Upper lobe of left lung (tissue), 4 donors: ENCODE measurements around the gene NPHS1.
A peak's percentile ranks its signal among the peaks of the same experiment; 100 is the strongest.

ENCODE experiments used
- CTCF ChIP-seq, 6 experiments: fragments of 450-650 bp in 4 of 6; fragments of 200-600 bp in 2 of 6; sonication (generic) in 2 of 6; IDR thresholded peaks; one replicate each; pipeline ENCODE4 v1.5.1; 2016 to 2019; ENCODE audit warnings: antibody characterized with exemption in 6 of 6
- POLR2A ChIP-seq, 4 donors: fragments of 450-650 bp; IDR thresholded peaks; one replicate each; pipeline ENCODE4 v1.5.1; 2016 to 2017; ENCODE audit warnings: antibody characterized with exemption in 4 of 4, mild to moderate bottlenecking in 2 of 4
- POLR2AphosphoS5 ChIP-seq, 2 donors: sonication (generic); formaldehyde crosslinking; IDR thresholded peaks; one replicate each; pipeline ENCODE4 v1.5.1; 2017; ENCODE audit warnings: antibody characterized with exemption in 2 of 2

GRCh38 chr19:35879770-35880317 is 27.5 kb upstream of the NPHS1 start:
- TF ChIP-seq POLR2AphosphoS5 (IDR thresholded peaks at IDR 0.05) (peak in 1 of 2 donors; percentile 39), CTCF (IDR thresholded peaks at IDR 0.05) (no peak), POLR2A (IDR thresholded peaks at IDR 0.05) (no peak)
